A549 treated with RU486 at 1 μM for 4 hours (cell line): Measurements from ENCODE around the gene MCU. TPM values are rescaled to one million over a fixed set of nuclear protein-coding genes. Genes with fewer than 3 reads are reported as not detected.

ENCODE experiments used
- total RNA-seq: library from RNA; stranded (reverse); fragments of 200-300 nt; extraction: Qiagen RNA extraction; gene quantifications from 5 replicates; pipeline ENCODE4 v1.2.3, GENCODE V29; 2022; ENCODE audit warnings: low read depth

The MCU gene
- total RNA-seq, result 23.1 to 40.4 TPM (median 36.8 TPM) in 5 replicates

GRCh38 chr10:72691863-72692743, at the start of gene MCU:
TSS of gene MCU (plus strand) at chr10:72692143. CDS start at chr10:72692152, 9 bp downstream.

GRCh38 chr10:72893136-72893798, 201.3 kb downstream of the MCU start, which contains the start of gene OIT3:
TSS of gene OIT3 (plus strand) at chr10:72893739. CDS start at chr10:72893799, 60 bp downstream.

Other genes starting within 250 kb of the MCU start
- 53.5 to 62.3 TPM (median 54.7 TPM) in 5 replicates for gene MICU1, start 66.1 kb upstream of the MCU start, total RNA-seq
- gene OIT3, start 201.6 kb downstream of the MCU start, total RNA-seq, result 0.06 to 0.08 TPM in 2 of 5 replicates, not detected in the others